ENCODE measurements around the gene RDX.
A peak's percentile ranks its signal among the peaks of the same experiment; 100 is the strongest.
"Not testable (repeated sequence)": the region's sequence is repeated elsewhere in the genome, so short reads cannot be mapped to it uniquely, and the experiment has no call there.

Gene RDX

GRCh38 chr11:110305169-110306018, 9.0 kb upstream of the RDX start:
- no peak for DNase-seq (ENCODE audit: low spot score)

DNA sequence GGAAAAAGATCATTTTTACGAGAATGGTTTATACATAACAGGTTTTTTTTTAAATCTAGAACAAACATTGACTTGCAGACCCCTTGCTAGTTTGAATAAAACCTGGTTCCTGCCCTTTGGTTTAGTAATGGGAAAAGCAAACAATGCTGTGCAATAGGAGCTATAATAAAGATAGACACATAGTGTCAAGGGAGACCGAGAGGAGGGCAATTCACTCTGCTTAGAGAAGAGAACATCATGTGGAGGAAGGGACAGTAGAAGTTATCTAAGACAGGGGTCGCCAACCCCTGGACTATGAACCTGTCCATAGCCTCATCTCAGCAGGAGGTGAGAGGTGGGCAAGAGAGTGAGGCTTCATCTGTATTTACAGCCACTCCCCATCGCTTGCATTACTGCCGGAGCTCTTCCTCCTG, 7.0 kb upstream of the RDX start:
- DNase-seq (ENCODE audit: low spot score), result no peak

DNA sequence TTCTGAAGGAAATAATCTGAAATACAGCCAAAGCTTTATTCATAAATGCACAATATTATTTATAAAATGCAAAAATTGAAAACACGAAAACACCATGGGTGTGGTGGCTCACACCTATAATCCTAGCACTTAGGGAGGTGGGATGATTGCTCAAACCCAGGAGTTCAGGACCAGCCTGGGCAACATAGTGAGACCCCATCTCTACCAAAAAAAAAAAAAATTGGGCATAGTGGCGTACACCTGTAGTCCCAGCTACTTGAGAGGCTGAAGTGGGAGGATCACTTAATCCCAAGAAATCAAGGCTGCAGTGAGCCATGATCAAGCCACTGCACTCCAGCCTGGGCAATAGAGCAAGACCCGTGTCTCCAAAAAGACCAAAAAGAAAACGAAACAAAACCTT, 5.2 kb upstream of the RDX start:
- DNase-seq (ENCODE audit: low spot score), result no peak

GRCh38 chr11:110301032-110301431, 4.6 kb upstream of the RDX start:
- DNase-seq (ENCODE audit: low spot score), result no peak

DNA sequence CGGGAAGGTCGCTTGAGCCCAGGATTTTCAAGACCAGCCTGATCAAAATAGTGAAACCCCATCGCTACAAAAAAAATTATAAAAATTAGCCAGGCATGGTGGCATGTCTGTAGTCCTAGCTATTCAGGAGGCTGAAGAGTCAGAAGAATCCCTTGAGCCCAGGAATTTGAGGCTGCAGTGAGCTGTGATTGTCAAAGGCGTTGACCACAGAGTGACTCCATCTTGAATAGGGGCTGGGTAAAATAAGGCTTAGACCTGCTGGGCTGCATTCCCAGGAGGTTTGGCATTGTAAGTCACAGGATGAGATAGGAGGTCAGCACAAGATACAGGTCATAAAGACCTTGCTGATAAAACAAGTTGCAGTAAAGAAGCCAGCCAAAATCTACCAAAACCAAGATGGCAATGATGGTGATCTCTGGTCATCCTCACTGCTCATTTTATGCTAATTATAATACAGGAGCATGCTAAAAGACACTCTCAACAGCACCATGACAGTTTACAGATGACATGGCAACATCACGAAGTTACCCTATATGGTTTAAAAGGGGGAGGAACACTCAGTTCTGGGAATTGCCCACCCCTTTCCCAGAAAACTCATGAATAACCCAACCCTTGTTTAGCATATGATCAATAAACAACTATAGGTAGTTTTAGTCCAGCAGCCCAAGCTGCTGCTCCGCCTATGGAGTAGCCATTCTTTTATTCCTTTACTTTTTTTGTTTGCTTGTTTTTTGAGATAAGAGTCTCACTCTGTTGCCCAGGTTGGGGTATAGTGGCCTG, 2.8 kb upstream of the RDX start:
- no peak for DNase-seq (ENCODE audit: low spot score)

- DNase-seq (ENCODE audit: low spot score), result no peak
Measured at GRCh38 chr11:110298301-110298765, 1.9 kb upstream of the RDX start.

- DNase-seq (ENCODE audit: low spot score), result peak; percentile 31
Measured at GRCh38 chr11:110297726-110298300, 1.4 kb upstream of the RDX start.

GRCh38 chr11:110297076-110297725, 787 bp upstream of the RDX start:
- no peak for DNase-seq (ENCODE audit: low spot score)

- peak; percentile 58 for DNase-seq (ENCODE audit: low spot score)
Measured at GRCh38 chr11:110295531-110296225, 736 bp downstream of the RDX start.

GRCh38 chr11:110295086-110295485, 1.3 kb downstream of the RDX start:
- no peak for DNase-seq (ENCODE audit: low spot score)

DNA sequence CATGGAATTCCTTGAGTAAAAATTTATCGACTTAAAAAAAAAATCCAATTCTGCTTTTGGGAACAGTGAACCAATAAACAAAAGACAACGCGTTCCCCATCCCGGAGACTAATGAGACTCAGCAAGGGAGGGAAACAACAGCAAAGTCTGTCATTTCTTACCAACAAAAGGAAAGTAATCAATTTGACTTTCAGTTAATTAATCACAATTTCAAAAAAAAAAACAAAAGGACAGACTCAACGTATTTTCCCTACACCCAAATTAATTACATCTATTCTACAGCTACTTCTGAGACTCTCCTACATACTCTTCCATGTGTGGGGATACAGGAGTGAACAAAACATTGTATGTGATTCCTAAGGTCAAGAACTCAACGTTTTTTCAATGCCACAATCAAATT, 1.9 kb downstream of the RDX start:
- no peak for DNase-seq (ENCODE audit: low spot score)

DNA sequence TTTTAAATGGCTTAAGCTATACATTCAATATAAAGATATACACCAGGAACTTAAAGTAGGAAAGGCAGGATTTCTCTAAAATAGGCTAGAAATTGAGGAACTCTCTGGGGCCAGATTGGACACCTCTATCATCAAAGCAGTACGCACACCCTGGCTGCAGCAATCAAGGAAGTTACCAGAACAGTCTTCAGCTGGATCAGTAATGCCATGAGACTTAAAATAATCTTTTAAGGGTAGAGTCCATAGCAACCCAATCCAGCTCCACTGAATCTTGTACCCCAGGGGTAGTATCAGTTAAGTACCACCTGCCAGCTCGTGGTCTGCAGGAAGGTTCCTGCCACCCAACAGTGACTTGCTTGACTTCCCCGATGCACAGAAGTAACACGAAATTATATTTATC, 3.0 kb downstream of the RDX start:
- peak; percentile 26 for DNase-seq (ENCODE audit: low spot score)

DNA sequence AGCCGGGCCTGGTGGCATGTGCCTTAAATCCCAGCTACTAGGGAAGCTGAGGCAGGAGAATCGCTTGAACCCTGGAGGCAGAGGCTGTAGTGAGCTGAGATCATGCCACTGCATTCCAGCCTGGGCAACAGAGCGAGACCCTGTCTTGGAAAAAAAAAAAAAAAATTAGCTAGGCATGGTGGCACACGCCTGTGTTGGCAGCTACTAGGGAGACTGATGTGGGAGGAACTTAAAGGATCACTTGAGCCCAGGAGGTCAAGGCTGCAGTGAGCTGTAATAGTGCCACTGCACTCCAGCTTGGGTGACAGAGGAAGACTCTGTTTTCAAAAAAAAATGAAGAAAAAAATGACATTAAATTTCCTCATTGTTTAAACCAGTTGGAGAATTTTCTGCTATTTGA, 4.3 kb downstream of the RDX start:
- not testable (repeated sequence) for DNase-seq (ENCODE audit: low spot score)

GRCh38 chr11:110290591-110291334, 5.7 kb downstream of the RDX start:
- DNase-seq (ENCODE audit: low spot score), result no peak

GRCh38 chr11:110289472-110289871, 6.9 kb downstream of the RDX start:
- no peak for DNase-seq (ENCODE audit: low spot score)

DNA sequence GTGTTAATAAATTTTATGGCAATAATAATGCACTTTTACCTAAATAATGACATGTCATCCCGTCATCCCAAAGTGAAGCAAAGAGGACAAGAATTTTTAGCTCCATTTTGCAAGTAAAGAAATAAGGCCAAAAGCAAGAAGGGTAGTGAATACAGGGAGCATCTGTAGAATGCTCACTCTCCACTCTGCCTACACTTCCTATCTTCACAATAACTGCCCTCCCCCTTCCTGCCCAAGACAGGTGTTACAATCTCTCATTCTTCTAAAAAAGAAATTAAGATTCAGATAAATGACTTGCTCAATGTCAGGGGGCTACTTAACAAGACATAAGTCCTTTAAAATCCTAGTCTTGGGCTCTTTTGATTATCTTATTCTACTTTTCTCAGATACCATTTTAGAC, 8.9 kb downstream of the RDX start:
- no peak for DNase-seq (ENCODE audit: low spot score)

GRCh38 chr11:110286298-110287040, 9.9 kb downstream of the RDX start:
- no peak for DNase-seq (ENCODE audit: low spot score)

DNA sequence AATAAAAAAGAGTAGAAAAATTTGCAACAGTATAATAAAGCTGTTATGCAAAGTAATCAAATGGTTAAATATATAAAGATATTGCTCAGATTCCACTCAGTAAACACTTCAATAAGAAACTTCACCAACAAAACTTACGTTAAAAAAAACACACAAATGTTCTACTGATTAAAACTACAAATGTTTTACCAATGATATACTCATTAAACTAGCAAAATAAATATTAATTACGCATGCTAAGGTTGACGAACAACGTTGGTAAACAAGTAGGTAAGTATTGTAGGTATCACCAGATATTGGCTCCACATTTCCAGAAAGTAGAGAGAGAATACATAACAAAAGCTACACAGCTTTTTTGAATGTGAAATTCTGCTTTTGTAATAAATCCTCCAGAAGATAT, 12.6 kb downstream of the RDX start:
- no peak for DNase-seq (ENCODE audit: low spot score)

DNA sequence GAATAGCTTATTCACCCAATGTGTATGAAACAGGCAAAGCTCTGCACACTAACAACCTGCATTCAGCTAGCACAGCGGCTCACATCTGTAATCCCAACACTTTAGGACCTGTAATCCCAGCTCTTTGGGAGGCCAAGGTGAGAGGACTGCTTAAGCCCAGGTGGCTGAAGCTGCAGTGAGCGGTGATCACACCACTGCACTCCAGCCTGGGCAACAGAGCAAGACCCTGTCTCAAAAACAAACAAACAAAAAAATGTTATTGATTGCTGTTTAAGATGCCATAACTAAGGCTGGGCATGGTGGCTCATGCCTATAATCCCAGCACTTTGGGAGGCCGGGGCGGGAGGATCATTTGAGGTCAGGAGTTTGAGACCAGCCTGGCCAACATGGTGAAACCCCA, 15.8 kb downstream of the RDX start:
- DNase-seq (ENCODE audit: low spot score), result not testable (repeated sequence)

GRCh38 chr11:110279881-110280280, 16.5 kb downstream of the RDX start:
- no peak for DNase-seq (ENCODE audit: low spot score)
